ENCODE measurements around the gene PGP.

The PGP gene

DNA sequence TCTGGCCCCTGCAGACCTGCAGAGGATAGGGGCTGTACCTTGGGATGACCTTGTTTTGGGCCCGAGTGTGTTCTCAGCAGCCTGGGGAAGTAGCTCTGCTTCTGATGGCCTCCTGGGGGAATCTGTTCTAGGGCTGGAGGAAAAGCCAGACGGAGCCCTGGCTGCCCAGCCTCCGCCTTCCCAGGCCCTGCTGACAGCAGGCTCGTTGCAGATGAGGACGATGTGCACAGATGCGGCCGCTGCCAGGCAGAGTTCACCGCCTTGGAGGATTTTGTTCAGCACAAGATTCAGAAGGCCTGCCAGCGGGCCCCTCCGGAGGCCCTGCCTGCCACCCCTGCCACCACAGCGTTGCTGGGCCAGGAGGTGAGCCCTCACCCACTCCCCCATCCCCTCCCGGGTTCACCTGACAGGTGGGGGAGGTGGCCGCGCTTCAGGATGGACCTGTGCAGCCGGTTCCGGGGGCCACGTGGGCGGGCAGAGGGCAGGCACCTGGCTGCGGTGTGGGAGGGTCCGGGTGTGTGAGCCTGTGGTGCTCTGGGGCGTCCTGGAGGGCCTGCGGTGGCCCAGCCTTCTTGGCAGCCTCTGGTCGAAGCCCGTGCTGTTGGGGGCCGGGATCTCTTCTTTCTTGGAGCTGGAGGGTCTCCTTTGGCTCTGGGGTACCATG lies 13.7 kb upstream of the PGP start:
- Histone ChIP-seq H3K27ac (ENCODE audit: low read depth, low read length) (no peak overlapping the region), H3K9me3 (ENCODE audit: insufficient read depth, low read length) (no peaks in the 10 kb centered on the region), H3K4me3 (ENCODE audit: insufficient read depth, low read length, poor library complexity, severe bottlenecking) (no peak overlapping the region), H3K4me2 (ENCODE audit: low read depth, low read length, poor library complexity, severe bottlenecking) (no peak overlapping the region), H4K20me1 (ENCODE audit: low read depth, low read length) (no peaks in the 10 kb centered on the region), H3K9ac (ENCODE audit: low read length) (no peak overlapping the region), H2AFZ (ENCODE audit: low read depth, low read length, severe bottlenecking) (no peak overlapping the region), H3F3A (ENCODE audit: insufficient read depth) (0 out of 2 replicates have a peak, but pooled peaks cover 4% of the 10 kb centered on the region), H3K36me3 (ENCODE audit: low read length) (no peaks in the 10 kb centered on the region), H3K79me2 (ENCODE audit: insufficient read depth, low read length) (peaks cover 44% of the 10 kb centered on the region), H3K27me3 (ENCODE audit: low read length) (no peaks in the 10 kb centered on the region), H3K9me2 (replicated peaks; ENCODE audit: insufficient read depth, low read length) (no peaks in the 10 kb centered on the region)
- TF ChIP-seq EZH2phosphoT487 (conservative IDR thresholded peaks at IDR 0.05; ENCODE audit: low read length): no peak
- TF ChIP-seq, protein P1, sequence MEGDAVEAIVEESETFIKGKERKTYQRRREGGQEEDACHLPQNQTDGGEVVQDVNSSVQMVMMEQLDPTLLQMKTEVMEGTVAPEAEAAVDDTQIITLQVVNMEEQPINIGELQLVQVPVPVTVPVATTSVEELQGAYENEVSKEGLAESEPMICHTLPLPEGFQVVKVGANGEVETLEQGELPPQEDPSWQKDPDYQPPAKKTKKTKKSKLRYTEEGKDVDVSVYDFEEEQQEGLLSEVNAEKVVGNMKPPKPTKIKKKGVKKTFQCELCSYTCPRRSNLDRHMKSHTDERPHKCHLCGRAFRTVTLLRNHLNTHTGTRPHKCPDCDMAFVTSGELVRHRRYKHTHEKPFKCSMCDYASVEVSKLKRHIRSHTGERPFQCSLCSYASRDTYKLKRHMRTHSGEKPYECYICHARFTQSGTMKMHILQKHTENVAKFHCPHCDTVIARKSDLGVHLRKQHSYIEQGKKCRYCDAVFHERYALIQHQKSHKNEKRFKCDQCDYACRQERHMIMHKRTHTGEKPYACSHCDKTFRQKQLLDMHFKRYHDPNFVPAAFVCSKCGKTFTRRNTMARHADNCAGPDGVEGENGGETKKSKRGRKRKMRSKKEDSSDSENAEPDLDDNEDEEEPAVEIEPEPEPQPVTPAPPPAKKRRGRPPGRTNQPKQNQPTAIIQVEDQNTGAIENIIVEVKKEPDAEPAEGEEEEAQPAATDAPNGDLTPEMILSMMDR (IDR thresholded peaks at IDR 0.05; ENCODE audit: insufficient read depth, low read length, poor library complexity, severe bottlenecking): no peak

DNA sequence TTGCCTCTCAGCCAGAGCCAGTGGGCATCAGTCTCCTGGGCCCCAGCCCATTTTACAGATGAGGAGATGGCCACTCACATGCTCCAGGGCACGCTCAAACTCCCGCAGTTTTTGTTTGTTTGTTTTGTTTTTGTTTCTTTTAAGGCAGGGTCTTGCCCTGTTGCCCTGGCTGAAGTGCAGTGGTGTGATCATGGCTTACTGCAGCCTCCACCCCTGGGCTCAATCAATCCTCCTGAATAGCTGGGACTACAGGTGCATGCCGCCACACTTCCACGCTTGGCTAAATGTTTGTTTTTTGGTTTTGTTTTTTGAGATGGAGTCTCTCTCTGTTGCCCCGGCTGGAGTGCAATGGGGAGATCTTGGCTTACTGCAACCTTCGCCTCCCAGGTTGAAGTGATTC lies 12.3 kb upstream of the PGP start:
- Histone ChIP-seq H4K20me1 (ENCODE audit: low read depth, low read length) (no peaks in the 10 kb centered on the region), H3K27ac (ENCODE audit: low read depth, low read length) (no peak overlapping the region), H3K9me2 (replicated peaks; ENCODE audit: insufficient read depth, low read length) (no peaks in the 10 kb centered on the region), H3K4me2 (ENCODE audit: low read depth, low read length, poor library complexity, severe bottlenecking) (no peak overlapping the region), H3K4me3 (ENCODE audit: insufficient read depth, low read length, poor library complexity, severe bottlenecking) (no peak overlapping the region), H3K9me3 (ENCODE audit: insufficient read depth, low read length) (no peaks in the 10 kb centered on the region), H3K79me2 (ENCODE audit: insufficient read depth, low read length) (peaks cover 44% of the 10 kb centered on the region), H3F3A (ENCODE audit: insufficient read depth) (peaks cover 4% of the 10 kb centered on the region; the same call in 1 of the 2 replicates), H3K36me3 (ENCODE audit: low read length) (no peaks in the 10 kb centered on the region), H3K9ac (ENCODE audit: low read length) (no peak overlapping the region), H2AFZ (ENCODE audit: low read depth, low read length, severe bottlenecking) (no peak overlapping the region), H3K27me3 (ENCODE audit: low read length) (no peaks in the 10 kb centered on the region)
- TF ChIP-seq EZH2phosphoT487 (conservative IDR thresholded peaks at IDR 0.05; ENCODE audit: low read length): no peak
- TF ChIP-seq, protein P1 (IDR thresholded peaks at IDR 0.05; ENCODE audit: insufficient read depth, low read length, poor library complexity, severe bottlenecking): no peak

DNA sequence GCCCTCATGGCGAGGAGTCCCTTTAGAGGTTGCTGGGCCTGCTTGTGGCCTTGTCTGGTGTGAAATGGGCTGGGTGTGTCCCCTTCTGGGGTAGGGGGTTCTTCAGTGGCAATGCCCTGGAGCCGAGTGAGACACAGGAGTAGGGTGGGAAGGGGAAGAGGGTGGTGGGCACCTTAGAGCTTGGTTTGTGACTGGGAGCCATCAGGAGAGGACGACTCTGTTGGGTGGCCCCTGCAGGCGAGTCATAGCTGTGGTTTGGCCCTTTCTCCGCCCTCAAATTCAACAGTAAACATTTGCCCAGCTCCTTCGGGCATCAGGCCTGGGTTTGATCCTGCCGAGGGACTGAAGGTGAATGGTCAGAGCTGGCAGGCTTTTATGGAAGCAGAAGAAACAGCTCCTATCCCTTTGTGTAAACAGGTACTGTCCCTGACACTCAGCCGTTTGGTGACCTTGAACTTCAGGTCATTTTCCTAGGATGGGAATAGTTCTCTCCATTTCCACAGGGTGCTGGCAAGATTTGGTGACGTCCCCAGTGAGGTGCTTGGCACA lies 11.7 kb upstream of the PGP start:
- Histone ChIP-seq H3K36me3 (ENCODE audit: low read length) (no peaks in the 10 kb centered on the region), H3K9me3 (ENCODE audit: insufficient read depth, low read length) (no peaks in the 10 kb centered on the region), H3K9ac (ENCODE audit: low read length) (no peak overlapping the region), H3K9me2 (replicated peaks; ENCODE audit: insufficient read depth, low read length) (no peaks in the 10 kb centered on the region), H4K20me1 (ENCODE audit: low read depth, low read length) (no peaks in the 10 kb centered on the region), H3K27me3 (ENCODE audit: low read length) (no peaks in the 10 kb centered on the region), H3F3A (ENCODE audit: insufficient read depth) (peaks cover 4% of the 10 kb centered on the region; the same call in 1 of the 2 replicates), H3K79me2 (ENCODE audit: insufficient read depth, low read length) (peaks cover 44% of the 10 kb centered on the region), H3K4me3 (ENCODE audit: insufficient read depth, low read length, poor library complexity, severe bottlenecking) (no peak overlapping the region), H3K4me2 (ENCODE audit: low read depth, low read length, poor library complexity, severe bottlenecking) (no peak overlapping the region), H3K27ac (ENCODE audit: low read depth, low read length) (no peak overlapping the region), H2AFZ (ENCODE audit: low read depth, low read length, severe bottlenecking) (no peak overlapping the region)
- TF ChIP-seq, protein P1 (IDR thresholded peaks at IDR 0.05; ENCODE audit: insufficient read depth, low read length, poor library complexity, severe bottlenecking): no peak
- no peak for TF ChIP-seq EZH2phosphoT487 (conservative IDR thresholded peaks at IDR 0.05; ENCODE audit: low read length)
